Amygdala (tissue), 56 donors: ENCODE data around the gene TBC1D4.

ENCODE experiments used
- DNase-seq, 56 donors: peaks; one replicate each; lab custom pipeline; 2025; lab: John Stamatoyannopoulos, UW

TBC1D4 gene

DNA sequence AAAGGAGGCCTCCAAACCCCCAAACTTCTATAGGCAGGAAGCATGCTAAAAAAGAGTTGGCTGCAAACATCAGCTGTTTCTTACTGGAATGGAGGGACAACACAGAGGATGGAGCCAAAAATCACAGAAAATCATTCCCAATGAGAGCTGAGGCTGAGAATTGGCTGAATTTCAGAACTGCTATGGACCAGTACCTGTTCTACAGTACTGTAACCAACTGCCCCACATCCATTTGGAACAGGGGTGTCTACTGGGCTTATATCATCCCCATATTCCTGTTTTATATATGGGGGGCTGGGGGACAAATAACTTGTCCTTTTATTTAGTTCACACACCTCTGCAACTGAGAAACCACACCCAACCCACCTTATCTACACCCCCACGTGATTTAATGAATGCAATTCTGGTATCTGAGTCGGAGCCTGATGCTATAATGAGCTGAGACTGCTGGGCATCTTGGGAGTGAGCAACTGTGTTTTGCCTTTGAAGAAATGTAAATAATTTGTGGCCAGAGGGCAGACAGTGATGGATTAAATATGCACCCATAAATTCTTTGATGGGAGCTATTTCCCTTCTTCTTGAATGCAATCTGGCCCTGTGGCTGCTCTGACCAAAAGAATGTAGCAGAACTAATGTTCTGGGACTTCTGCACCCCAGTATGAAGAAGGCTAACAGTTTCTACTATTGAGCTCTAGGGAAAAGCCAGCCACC lies 82.6 kb downstream of the TBC1D4 start:
- no peak for DNase-seq

DNA sequence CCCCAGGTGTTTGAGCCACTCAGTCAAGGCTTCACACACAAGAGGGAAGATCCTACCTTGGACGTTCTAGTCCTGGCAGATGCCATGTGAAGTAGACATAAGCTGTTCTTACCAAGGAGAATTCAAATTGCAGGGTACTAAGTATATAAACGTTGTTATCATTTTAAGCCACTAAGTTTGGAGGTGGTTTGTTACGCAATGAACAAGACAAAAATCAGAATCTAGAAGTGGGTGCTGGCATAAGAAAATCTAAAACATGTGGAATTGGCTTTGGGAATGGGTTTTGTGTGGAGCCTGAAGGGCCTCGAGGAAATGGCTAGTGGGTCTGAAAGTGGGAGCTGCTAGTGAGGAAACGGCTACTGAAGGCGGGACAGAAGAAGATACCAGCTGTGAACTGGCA lies 83.9 kb downstream of the TBC1D4 start:
- DNase-seq, result no peak

DNA sequence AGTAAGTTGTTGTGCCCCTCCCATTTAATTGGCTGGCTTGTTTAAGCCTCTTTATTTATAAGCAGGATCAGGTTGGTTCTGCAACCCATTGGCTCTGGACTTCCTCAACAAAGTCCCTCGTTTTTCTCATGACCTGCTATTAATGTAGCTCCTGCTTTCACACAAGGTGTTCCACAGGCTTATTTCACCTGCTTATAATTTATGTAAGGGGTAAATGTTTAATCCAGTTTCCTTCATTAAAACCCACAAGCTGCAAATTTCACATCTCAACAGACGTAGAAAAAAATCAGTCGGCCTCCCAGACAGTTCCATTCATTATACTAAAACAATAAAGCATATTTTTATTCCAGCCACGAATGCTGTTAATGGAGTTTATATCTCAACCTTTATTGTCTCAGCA lies 86.1 kb downstream of the TBC1D4 start:
- no peak for DNase-seq

DNA sequence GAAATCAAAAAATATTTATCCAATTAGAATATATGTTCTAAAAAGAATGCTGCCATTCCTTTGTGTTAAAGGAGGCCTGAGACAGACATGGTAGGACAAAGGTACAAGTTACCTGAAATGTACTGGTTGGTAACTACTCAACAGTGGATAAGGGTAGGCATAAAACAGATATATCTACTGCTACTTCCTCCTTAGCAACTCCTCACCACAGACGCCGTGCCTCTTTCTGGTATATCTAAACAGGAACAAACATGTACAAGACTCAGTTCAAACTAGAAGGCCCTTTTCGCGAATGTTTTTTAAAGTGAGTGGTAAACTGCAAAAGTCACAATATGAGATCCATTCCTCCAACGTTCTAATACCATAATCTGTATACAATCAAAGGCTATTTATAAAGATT lies 86.9 kb downstream of the TBC1D4 start:
- DNase-seq, result peak in 1 of 56 donors; percentile 1

DNA sequence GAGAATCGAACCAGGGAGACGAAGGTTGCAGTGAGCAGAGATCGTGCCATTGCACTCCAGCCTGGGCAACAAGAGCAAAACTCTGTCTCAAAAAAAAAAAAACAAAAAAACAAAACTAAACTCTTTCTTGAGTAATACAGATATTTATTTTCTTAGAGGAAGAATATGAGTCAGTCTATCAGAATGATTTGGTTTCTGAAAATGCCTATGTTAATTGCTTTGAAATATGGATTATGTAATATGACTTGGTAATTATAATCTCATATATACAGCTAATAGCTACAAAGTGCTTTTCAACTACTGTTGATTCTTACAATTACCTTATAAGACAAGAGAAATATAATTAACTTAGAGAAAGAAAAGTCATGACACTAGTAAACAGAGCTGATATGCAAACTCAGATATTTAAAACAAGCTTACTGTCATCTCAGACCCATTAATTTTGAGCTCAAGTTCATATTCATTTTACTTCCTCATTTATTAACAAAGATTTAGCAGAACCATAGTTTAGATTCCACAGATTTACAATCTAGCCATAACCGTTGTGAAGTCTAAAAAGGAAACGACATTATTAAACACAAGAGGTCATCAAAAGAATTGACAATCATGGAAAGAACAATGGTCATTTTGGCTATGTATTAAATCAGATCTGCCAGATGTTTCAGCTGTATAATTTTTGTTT lies 88.0 kb downstream of the TBC1D4 start:
- no peak for DNase-seq

DNA sequence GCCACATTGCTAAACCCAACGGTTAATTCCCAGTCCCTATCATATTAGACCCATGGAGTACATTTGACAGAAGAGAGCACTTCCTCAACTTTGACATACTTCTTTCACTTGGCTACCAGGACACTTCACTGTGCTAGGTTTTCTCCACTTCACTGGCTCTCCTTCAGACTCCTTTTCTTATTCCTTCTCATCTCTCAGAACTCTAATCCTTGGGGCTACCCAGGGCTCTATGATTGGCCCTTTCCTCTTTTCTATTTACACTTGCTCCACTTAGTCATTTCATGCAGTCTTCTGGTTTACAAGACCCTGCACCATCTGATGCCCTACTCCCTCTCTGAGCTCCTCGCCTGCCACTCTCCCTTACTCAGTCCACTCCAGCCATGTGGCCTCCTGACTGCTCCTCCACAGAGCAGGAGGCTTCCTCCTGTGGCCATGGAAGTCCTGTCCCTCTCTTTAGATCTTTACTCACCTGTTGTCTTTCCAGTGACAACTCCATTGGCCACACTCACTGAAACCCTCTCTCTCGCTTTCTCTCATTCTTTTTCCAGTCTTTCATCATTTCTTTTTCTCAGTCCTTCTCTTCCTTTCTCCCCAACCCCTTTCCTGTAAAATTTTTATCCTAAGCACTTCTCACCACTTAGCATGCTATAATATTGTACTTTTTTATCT lies 90.4 kb downstream of the TBC1D4 start:
- DNase-seq, result no peak

DNA sequence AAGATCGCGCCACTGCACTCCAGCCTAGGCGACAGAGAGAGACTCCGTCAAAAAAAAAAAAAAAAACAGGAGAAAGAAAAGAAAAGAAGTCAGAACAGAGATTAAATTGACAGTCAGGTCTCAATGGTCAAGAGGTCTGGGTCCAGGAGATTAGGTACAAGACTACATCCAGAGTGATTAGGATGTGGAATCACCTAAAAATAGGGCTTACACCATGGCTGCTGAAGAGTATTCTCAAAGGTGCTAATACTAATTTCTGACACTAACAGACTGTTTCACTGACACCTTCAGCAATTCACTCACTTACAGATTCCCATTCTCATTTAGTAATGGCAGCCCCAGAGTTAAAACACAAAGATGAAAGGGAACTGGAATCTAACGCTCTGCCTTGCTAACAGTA lies 91.7 kb downstream of the TBC1D4 start:
- no peak for DNase-seq

DNA sequence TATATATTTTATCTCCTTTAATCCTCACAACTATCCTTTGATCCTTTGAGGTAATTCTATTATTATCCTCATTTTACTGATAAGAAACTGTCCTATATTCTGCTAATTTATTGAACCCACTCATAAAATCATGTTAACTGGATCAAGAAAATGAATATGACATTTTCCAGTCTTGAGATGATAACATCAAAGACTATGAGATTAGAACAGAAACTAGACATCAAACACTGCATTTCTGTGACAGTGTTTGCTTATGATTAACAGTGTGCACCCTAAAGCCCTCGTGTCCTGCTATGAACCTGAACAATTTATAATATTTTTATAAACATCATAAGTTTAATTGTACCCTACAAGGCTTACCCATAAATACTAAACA lies 96.3 kb downstream of the TBC1D4 start:
- DNase-seq, result no peak

DNA sequence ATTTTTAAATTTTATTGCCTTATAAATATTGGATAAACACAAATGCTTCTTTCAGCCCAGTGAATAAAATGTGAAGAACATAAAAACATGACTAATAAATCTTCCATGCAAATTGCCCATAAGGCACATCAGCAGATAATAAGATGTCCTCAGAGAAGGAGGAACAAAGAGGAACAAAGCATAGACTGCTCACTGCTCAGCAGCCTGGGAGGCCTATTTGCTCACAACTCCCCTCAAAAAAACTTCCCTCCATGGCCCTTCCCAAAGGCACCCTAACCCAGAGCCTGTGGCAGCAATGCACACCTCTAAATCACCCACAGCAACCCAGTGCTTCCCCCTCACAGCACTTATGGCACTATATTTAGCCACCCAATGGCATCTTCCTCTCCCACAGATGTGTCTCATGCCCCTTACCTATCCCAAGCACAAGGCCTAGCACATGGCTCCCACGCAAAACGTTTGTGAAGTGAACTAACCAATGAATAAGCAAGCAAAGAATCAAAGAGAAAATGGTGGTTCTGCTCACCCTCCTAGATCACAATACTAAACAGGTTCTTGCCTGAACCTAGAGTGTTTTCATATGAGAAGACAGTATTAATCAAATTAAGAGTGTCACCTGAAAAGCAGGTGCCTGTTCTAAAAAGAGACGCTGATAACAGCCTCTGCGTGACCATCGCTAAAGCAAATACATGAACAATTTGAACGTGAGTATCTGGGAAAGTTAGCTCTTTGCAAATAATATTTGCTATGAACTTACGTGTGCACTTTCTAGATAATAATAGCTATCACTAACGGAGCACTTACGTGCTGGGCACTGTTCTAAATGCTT lies 96.9 kb downstream of the TBC1D4 start:
- no peak for DNase-seq

DNA sequence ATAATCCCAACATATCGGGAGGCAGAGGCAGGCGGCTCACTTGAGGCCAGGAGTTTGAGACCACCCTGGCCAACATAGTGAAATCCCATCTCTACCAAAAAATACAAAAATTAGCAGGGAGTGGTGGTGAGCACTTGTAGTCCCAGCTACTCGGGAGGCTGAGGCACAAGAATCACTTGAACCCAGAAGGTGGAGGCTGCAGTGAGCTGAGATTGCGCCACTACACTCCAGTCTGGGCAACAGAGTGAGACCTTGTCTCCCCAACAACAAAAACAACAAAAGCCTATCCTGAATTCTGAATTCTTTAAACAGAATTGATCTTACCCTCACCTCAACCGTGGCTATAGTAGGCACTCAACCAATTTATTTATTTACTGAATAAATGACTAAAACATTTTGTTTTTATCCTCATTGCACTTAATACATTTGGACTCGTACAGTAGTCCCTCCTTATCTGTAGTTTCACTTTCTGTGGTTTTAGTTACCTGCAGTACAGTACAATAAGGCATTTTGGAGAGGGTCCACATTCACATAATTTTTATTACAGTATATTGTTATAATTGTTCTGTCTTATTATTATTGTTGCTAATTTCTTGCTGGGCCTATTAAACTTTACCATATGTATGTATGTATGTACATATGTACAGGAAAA lies 98.8 kb downstream of the TBC1D4 start:
- DNase-seq, result no peak

DNA sequence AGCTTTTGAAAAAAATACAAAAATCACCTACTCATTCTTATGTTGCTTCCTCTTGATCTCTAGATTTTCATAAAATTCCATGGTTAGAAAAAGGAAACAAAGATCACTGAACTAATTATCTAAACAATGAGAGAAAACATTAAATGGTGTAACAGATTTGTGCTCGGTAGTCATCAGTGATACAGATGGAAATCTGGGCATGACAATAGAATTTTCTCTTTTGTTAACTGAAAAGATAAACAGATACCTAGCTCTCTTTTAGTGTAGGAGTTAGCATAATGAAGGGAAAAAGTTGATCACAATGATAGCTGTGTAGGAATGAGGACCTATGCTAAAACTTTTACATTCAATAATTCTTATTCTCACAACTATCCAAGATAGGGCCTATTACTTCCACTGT lies 103.7 kb downstream of the TBC1D4 start:
- no peak for DNase-seq

DNA sequence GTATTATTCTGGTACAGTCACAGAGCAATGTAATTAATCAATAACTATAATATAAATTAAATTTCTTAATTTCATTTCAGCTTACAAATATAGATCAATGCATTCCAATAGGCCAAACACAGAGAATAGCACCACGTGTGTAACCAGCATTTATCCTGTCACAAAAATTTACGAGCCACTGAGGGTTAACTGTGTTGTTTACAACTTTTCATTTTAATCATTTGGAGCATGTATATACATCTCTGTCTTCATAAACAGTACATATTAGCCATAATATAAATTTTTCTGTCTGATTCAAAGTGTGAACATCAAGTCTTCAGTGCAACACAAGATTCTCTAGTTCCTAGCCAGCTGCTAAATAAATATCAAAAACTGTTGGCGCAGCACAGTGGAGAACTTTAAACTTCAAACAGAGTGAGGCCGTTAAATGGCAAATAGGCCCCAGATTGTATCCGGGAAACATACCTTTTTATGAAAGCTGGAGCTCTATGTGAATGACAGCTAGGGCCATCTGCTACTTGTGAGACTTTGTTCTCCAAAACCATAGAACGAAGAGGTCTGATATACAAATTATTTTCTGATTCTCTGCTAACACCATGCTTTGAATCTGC lies 105.1 kb downstream of the TBC1D4 start:
- no peak for DNase-seq

DNA sequence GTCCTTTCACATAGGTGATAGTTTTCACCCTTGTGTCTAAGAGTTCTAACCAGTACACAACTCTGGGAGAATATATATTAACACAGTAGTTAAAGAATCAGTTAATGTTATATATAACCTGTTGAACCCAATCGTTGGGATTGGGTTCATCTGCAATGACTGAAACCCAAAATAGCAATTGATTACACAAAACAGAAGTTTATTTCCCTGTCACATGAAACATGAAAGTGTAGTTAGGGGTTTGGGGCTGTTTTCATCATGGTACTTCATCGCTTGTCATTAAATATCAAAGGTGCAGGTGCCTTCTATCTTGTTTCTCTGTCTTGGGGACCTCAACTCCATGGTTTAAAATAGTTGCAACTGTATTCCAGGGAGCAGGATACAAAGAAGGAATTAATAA lies 106.6 kb downstream of the TBC1D4 start:
- DNase-seq, result no peak

DNA sequence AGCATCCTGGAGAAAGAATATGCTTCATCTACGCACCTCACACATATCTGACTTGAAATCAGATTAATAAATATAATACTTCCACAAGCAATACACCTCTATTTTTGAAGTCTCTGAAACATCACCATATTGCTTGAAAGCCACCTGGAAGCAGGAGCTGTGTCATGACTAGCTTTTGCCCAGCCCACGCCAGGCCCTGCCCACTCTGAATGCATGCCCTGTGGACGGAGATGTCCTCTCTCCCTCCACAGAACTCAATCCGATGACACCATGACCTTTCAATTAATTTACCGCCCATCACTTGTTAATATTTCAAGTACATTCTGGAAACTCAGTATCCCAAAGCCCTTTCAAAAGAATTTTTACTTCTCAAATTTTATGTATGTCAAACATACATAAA lies 108.0 kb downstream of the TBC1D4 start:
- no peak for DNase-seq

DNA sequence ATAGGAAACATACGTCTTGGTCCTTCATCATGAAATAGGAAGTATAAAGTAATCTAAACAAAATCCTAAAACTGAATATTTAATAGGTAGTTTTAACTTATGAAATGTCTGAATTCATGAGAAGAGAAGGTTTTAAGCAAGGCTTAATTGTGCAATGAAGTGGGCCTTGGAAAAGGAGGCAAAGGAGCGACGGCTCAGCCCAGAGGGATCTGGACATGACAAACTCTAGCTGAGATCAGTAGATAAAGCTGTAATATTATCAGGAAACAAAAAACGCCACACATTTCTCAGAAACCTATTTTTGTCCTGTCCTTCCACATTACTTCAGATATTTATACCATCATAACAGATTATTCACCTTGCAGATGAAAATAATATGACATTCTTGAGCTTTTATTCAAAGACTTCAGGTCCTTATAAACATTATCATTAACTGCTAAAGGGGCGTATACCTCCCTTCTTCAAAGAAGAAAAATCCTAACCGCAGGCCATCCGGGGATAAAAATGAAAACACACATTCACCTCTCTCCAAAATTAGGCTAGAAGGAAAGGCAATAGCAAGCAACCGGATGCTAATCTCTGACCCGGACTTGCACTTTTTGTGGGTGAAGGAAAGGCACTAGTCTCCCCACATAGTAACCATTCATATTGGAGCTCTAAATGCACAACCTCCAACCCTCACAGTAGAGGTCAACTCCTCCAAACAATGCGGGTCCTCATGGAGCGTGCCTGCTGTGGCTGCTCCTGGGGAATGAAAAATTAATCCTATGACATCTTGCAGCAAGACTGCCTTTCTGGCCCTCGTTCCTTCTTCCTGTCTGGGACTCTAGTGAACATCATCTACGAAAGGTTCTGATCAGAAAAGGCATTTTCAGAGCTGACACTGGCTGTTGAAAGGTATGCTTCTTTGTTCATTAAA lies 108.8 kb downstream of the TBC1D4 start:
- no peak for DNase-seq

DNA sequence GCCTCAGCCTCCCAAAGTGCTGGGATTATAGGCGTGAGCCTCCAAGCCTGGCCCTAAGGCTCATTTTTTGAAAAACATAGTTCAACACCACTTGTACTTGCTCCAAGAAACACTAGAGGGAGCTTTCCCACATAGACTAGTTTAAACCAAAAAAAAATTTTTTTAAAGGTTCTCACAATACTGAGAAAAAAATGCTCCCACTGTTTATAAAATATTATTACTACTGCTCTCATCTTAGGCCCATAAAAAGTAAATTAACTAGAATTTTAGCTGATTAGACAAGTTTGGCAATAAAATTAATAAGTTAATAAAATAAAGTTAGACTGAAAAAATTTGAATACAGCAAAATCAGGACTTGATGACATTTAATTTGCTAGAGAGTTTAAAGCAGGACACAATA lies 109.5 kb downstream of the TBC1D4 start:
- DNase-seq, result peak in 1 of 56 donors; percentile 7

DNA sequence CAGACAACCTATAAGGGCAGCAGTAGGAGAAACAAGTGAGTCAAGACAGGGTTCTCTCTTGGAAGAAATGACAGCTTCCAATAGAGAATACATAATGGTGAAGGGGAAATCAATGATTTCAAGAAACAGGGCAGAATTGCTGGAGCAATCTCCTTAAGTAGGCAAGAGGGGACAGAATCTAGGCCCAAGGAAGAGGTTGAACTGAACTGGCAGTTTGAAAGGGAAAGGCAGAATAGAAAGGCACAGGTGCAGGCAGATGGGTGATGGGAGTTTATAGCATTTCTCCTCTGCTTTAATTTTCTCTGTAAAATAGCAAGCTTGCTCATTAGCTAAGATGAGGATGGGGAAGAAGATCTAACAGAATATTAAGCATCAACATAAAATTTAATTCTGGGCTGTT lies 110.8 kb downstream of the TBC1D4 start:
- no peak for DNase-seq

DNA sequence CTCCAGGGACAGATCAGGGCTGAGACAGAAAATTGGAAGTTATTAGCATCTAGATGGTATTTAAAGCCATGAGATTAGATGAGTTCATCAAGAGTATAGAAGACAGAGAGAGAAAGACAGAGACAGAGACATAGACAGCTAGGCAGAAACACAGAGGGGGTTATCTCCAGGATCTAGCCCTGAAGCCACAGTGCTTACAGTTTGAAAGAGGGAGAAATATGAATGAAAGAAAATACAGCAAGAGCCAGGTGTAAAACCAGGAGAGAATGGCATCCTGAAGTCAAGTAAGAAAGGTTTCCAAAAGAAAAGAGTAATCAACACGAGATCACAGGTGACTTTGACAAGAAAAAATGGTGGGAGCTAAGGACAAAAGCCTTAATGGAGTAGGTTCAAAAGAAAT lies 111.2 kb downstream of the TBC1D4 start:
- no peak for DNase-seq

DNA sequence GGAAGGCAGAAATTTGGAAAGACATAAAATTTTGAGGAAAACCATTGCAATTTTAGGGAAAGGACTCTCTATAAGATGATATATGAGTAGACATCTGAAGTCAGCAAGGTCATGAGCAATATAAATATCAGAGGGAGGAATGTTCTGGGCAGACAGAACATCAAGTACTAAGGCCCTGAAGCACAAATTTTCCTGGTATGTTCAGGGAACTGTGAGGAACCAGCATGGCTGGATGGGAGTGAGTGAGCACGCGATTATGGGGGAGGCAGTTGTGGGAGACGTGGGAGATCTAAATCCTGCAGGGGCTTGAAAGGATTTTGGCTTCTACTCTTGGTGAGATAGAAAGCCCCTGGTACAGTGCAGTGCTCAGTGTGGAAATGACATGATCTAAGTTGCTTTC lies 112.0 kb downstream of the TBC1D4 start:
- no peak for DNase-seq
